Measurements from ENCODE around the gene SUMO1. TPM values are rescaled to one million over a fixed set of nuclear protein-coding genes. Genes with fewer than 3 reads are reported as not detected.

Gene SUMO1
- polyA plus RNA-seq, 2 of the 4 experiments (the other 2 are of a cell fraction): 206 to 316 TPM

GRCh38 chr2:202184557-202184956 lies 53.8 kb downstream of the SUMO1 start (continued):
- TF ChIP-seq PBX3 (IDR thresholded peaks at IDR 0.05) (no peak), CBX2 (IDR thresholded peaks at IDR 0.05; ENCODE audit: borderline replicate concordance, low read depth) (no peak), HES2 (IDR thresholded peaks at IDR 0.05) (no peak), ATOH8 (CRISPR knock-in tag; IDR thresholded peaks at IDR 0.05; ENCODE audit: low read depth) (no peak), POLR2AphosphoS2 (conservative IDR thresholded peaks at IDR 0.05; ENCODE audit: low read length) (no peak), KDM5A (IDR thresholded peaks at IDR 0.05) (no peak), RFX5 (IDR thresholded peaks at IDR 0.05) (no peak), FOXS1 (CRISPR knock-in tag; IDR thresholded peaks at IDR 0.05) (no peak), RARB (CRISPR knock-in tag; IDR thresholded peaks at IDR 0.05) (no peak), JUNB (IDR thresholded peaks at IDR 0.05) (no peak), ZC3H11A (IDR thresholded peaks at IDR 0.05) (no peak), ZSCAN20 (CRISPR knock-in tag; IDR thresholded peaks at IDR 0.05) (no peak)

- H3K4me3 ChIP-seq: no peak overlapping the region
- H3K27ac ChIP-seq: no peak overlapping the region
- DNase-seq (ENCODE audit: low read depth in 1 of 2, low spot score in 1 of 2): peak; percentile 51 to 67
- no peaks in the 10 kb centered on the region for H3K4me1 ChIP-seq
- H3K9me3 ChIP-seq: 0 out of 3 replicates have a peak, but pooled peaks cover 3% of the 10 kb centered on the region
- 42% methylated on average over 7 of the region's 7 CpGs for WGBS (ENCODE audit: missing lambda C conversion rate)
- peak; percentile 92 to 99 for ATAC-seq
- CTCF ChIA-PET: interaction anchor here (0.5 to 5.3 kb wide), 58 partner anchors 9 to 942 kb away, joined by 3 to 75 read pairs (median 4); partner anchors contain the start of gene KIAA2012
- peak; percentile 92 for TF ChIP-seq SMC3 (IDR thresholded peaks at IDR 0.05)
- TF ChIP-seq RCOR1 (IDR thresholded peaks at IDR 0.05; ENCODE audit: low read depth, low read length): no peak
- TF ChIP-seq RAD21 (conservative IDR thresholded peaks at IDR 0.05 in 1 of 2, IDR thresholded peaks at IDR 0.05 in 1 of 2): peak; percentile 93 to 96
- TF ChIP-seq CTCF (IDR thresholded peaks at IDR 0.05): peak; percentile 94
- FAIRE-seq: no peak
- POLR2A ChIA-PET: interaction anchor here (0.6 kb wide), 1 partner anchor 173 kb away, joined by 3 read pairs; no protein-coding TSS in a partner anchor
- no peak overlapping the region for H3K4me2 ChIP-seq
Observed at GRCh38 chr2:202178346-202178958, 59.9 kb downstream of the SUMO1 start.

- Histone ChIP-seq H3K27ac (0 out of 6 replicates have a peak overlapping the region, but pooled peaks of 1 of the 2 experiments have one; percentile 5), H3K4me3 (no peak overlapping the region), H3K9me3 (0 out of 3 replicates have a peak, but pooled peaks cover 3% of the 10 kb centered on the region), H3K4me1 (no peaks in the 10 kb centered on the region), H3K4me2 (no peak overlapping the region)
- ATAC-seq (peak in 1 of 2 experiments; percentile 27; a peak in 1 of 6 replicates), FAIRE-seq (no peak), DNase-seq (ENCODE audit: low read depth in 1 of 2, low spot score in 1 of 2) (no peak)
- CTCF ChIA-PET: no interaction called here
- TF ChIP-seq RAD21 (conservative IDR thresholded peaks at IDR 0.05 in 1 of 2, IDR thresholded peaks at IDR 0.05 in 1 of 2): no peak
- no peak for TF ChIP-seq PHF8 (IDR thresholded peaks at IDR 0.05; ENCODE audit: borderline replicate concordance, low read depth)
- TF ChIP-seq FOXS1 (CRISPR knock-in tag; IDR thresholded peaks at IDR 0.05): no peak
- TF ChIP-seq RARB (CRISPR knock-in tag; IDR thresholded peaks at IDR 0.05): no peak
- no peak for TF ChIP-seq ATOH8 (CRISPR knock-in tag; IDR thresholded peaks at IDR 0.05; ENCODE audit: low read depth)
- no peak for TF ChIP-seq JUN (IDR thresholded peaks at IDR 0.05)
- TF ChIP-seq HOXA7 (CRISPR knock-in tag; IDR thresholded peaks at IDR 0.05): no peak
- POLR2A ChIA-PET: no interaction called here
- 54% methylated on average over 6 of the region's 6 CpGs for WGBS (ENCODE audit: missing lambda C conversion rate)
Observed at GRCh38 chr2:202172439-202173211, 65.8 kb downstream of the SUMO1 start.

Data from A549 (cell line).